Measurements from ENCODE around the gene CEACAM8.
"Not testable (repeated sequence)": the region's sequence is repeated elsewhere in the genome, so short reads cannot be mapped to it uniquely, and the experiment has no call there.

DNA sequence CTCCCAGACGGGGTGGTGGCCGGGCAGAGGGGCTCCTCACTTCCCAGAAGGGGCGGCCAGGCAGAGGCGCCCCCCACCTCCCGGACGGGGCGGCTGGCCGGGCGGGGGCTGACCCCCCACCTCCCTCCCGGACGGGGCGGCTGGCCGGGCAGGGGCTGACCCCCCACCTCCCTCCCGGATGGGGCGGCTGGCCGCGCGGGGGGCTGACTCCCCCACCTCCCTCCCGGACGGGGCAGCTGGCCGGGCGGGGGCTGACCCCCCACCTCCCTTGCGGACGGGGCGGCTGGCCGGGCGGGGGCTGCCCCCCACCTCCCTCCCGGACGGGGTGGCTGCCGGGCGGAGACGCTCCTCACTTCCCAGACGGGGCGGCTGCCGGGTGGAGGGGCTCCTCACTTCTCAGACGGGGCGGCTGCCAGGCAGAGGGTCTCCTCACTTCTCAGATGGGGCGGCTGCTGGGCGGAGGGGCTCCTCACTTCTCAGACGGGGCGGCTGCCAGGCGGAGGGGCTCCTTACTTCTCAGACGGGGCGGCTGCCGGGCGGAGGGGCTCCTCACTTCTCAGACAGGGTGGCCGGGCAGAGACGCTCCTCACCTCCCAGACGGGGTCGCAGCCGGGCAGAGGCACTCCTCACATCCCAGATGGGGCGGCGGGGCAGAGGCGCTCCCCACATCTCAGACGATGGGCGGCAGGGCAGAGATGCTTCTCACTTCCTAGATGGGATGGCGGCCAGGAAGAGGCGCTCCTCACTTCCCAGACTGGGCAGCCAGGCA lies 44.8 kb upstream of the CEACAM8 start:
- not testable (repeated sequence) for TF ChIP-seq CTCF (IDR thresholded peaks at IDR 0.05 in 4 of 5, conservative IDR thresholded peaks at IDR 0.05 in 1 of 5); POLR2A (IDR thresholded peaks at IDR 0.05)
